HCT116 (cell line): ENCODE measurements around the gene CD19. TPM values are rescaled to one million over a fixed set of nuclear protein-coding genes. Genes with fewer than 3 reads are reported as not detected.
A peak's percentile ranks its signal among the peaks of the same experiment; 100 is the strongest.

Source experiments
- ATAC-seq: fragments of 200-7000 bp; cut with Tn5 transposase; 2 replicates; pipeline ENCODE4 v1.9.1; 2020; ENCODE audit warnings: mild to moderate bottlenecking, moderate library complexity
- BruUV-seq: library from RNA; stranded (reverse); fragments of 400-500 nt; replicated peaks from 2 replicates; lab custom pipeline; 2021; lab: Mats Ljungman, UMichigan
- CTCF ChIA-PET: fragments of 300-600 bp; sonication (Branson Sonifier 250); formaldehyde crosslinking; loops from one replicate; lab custom pipeline; 2021; ENCODE audit warnings: antibody characterized with exemption; lab: Charles Lee
- POLR2A ChIA-PET: fragments of 300-600, 350-600 bp; sonication (Branson Sonifier 250); formaldehyde crosslinking; loops from one replicate; lab custom pipeline; 2021; ENCODE audit warnings: antibody characterized with exemption; lab: Charles Lee
- RAD21 ChIA-PET, 2 experiments: fragments of 300-600 bp; sonication (Branson Sonifier 250); formaldehyde crosslinking; loops; one replicate each; lab custom pipeline; 2023; ENCODE audit warnings: low total read pairs in 2 of 2; ENCODE audit not compliant: uncharacterized antibody in 2 of 2, unreplicated experiment in 2 of 2, low non-redundant PET in 1 of 2; lab: Charles Lee
- DNase-seq: peaks from one replicate; pipeline ENCODE4 v3.0.0-alpha.2; 2010; ENCODE audit warnings: low read depth, low spot score
- H2AFZ ChIP-seq: fragments of 200-600 bp; shearing (Covaris generic), sonication (generic); 2 replicates; pipeline ENCODE4 v1.6.1; 2017; ENCODE audit warnings: low read depth, mixed run types, mixed read lengths, antibody characterized with exemption, low read length; ENCODE audit not compliant: poor library complexity, severe bottlenecking
- H3K27ac ChIP-seq: 2 replicates; pipeline ENCODE4 v1.5.1; 2012; ENCODE audit warnings: low read depth, low read length
- H3K27me3 ChIP-seq: fragments of 200-600 bp; sonication (generic); 2 replicates; pipeline ENCODE4 v1.6.1; 2016; ENCODE audit warnings: mixed run types, low read length, mixed read lengths; ENCODE audit not compliant: insufficient read depth
- H3K36me3 ChIP-seq, 2 experiments: fragments of 200-500 bp in 1 of 2; fragments of 200-600 bp in 1 of 2; sonication (Bioruptor generic) in 1 of 2; sonication (generic) in 1 of 2; 2 replicates each; pipeline versions ENCODE4 v1.5.1 to v1.6.1; 2014 to 2016; ENCODE audit warnings: low read length in 2 of 2, inconsistent platforms in 1 of 2, mixed read lengths in 1 of 2, mixed run types in 1 of 2; ENCODE audit not compliant: insufficient read depth in 2 of 2, control insufficient read depth in 1 of 2
- H3K4me1 ChIP-seq, 2 experiments: fragments of 200-600 bp in 1 of 2; sonication (generic) in 1 of 2; 2 replicates each; pipeline versions ENCODE4 v1.5.1 to v1.6.1; 2012 to 2017; ENCODE audit warnings: low read length in 2 of 2, inconsistent platforms in 1 of 2, mild to moderate bottlenecking in 1 of 2, mixed read lengths in 1 of 2, mixed run types in 1 of 2, moderate library complexity in 1 of 2; ENCODE audit not compliant: insufficient read depth in 2 of 2, control insufficient read depth in 1 of 2
- H3K4me2 ChIP-seq: fragments of 200-600 bp; sonication (generic); 2 replicates; pipeline ENCODE4 v1.6.1; 2017; ENCODE audit warnings: mixed run types, low read length, mixed read lengths
- H3K4me3 ChIP-seq, 2 experiments: fragments of 200-600 bp in 1 of 2; sonication (generic) in 1 of 2; replicated peaks in 1 of 2; 2 replicates each; pipeline ENCODE4 v1.5.1; 2011 to 2016; ENCODE audit warnings: low read length in 2 of 2, control low read depth in 1 of 2, low read depth in 1 of 2, mild to moderate bottlenecking in 1 of 2, mixed read lengths in 1 of 2, mixed run types in 1 of 2
- H3K79me2 ChIP-seq: fragments of 200-600 bp; sonication (generic); 2 replicates; pipeline ENCODE4 v1.6.1; 2017; ENCODE audit warnings: mild to moderate bottlenecking, mixed run types, low read length, moderate library complexity, mixed read lengths; ENCODE audit not compliant: insufficient read depth
- H3K9ac ChIP-seq: fragments of 200-600 bp; sonication (generic); 2 replicates; pipeline ENCODE4 v1.6.1; 2016; ENCODE audit warnings: low read length, mixed read lengths
- H3K9me2 ChIP-seq: fragments of 200-600 bp; sonication (generic), shearing (Covaris generic); 2 replicates; pipeline ENCODE4 v1.6.1; 2017; ENCODE audit warnings: mixed run types, mild to moderate bottlenecking, moderate library complexity; ENCODE audit not compliant: insufficient read depth
- H3K9me3 ChIP-seq, 2 experiments: fragments of 200-500 bp in 1 of 2; fragments of 200-600 bp in 1 of 2; sonication (Bioruptor generic) in 1 of 2; sonication (generic) in 1 of 2; 2 replicates each; pipeline ENCODE4 v1.6.1; 2014 to 2017; ENCODE audit warnings: low read length in 2 of 2, mixed read lengths in 2 of 2, inconsistent platforms in 1 of 2, low read depth in 1 of 2, mild to moderate bottlenecking in 1 of 2, mixed run types in 1 of 2, moderate library complexity in 1 of 2; ENCODE audit not compliant: control insufficient read depth in 1 of 2, insufficient read depth in 1 of 2
- H4K20me1 ChIP-seq: fragments of 200-600 bp; sonication (generic), shearing (Covaris generic); 2 replicates; pipeline ENCODE4 v1.6.1; 2017; ENCODE audit warnings: mixed run types, mild to moderate bottlenecking, moderate library complexity; ENCODE audit not compliant: insufficient read depth
- CBX3 ChIP-seq: IDR thresholded peaks from 2 replicates; pipeline ENCODE4 v1.6.1; 2012; ENCODE audit warnings: low read depth
- EZH2 ChIP-seq: fragments of 200-600 bp; sonication (generic); IDR thresholded peaks from 2 replicates; pipeline ENCODE4 v1.6.1; 2017; ENCODE audit warnings: antibody characterized with exemption, mixed run types
- FOSL1 ChIP-seq: IDR thresholded peaks from 2 replicates; pipeline ENCODE4 v1.6.1; 2012; ENCODE audit warnings: low read depth
- JUND ChIP-seq: IDR thresholded peaks from 2 replicates; pipeline ENCODE4 v1.6.1; 2012
- MAX ChIP-seq: IDR thresholded peaks from 2 replicates; pipeline ENCODE4 v1.6.1; 2012
- POLR2AphosphoS5 ChIP-seq: IDR thresholded peaks from 2 replicates; pipeline ENCODE4 v1.6.1; 2011; ENCODE audit warnings: mild to moderate bottlenecking, low read depth, low read length, moderate library complexity
- RAD21 ChIP-seq: IDR thresholded peaks from 2 replicates; pipeline ENCODE4 v1.6.1; 2012; ENCODE audit warnings: low read depth, mild to moderate bottlenecking
- TCF7L2 ChIP-seq: IDR thresholded peaks from 2 replicates; pipeline ENCODE4 v1.7.0; 2011; ENCODE audit warnings: borderline replicate concordance, inconsistent platforms; ENCODE audit not compliant: insufficient read depth, insufficient read length; ENCODE audit errors: extremely low read depth
- YY1 ChIP-seq: IDR thresholded peaks from 2 replicates; pipeline ENCODE4 v1.6.1; 2011; ENCODE audit warnings: low read length, low read depth, moderate library complexity, mild to moderate bottlenecking; ENCODE audit not compliant: insufficient replicate concordance; ENCODE audit errors: extremely low read depth
- ZFX ChIP-seq: fragments of 450-650 bp; IDR thresholded peaks from 2 replicates; pipeline ENCODE4 v1.6.1; 2017
- intact Hi-C: fragments of 100-400 bp; cut with micrococcal nuclease; formaldehyde crosslinking; loops from 2 replicates; pipeline ENCODE4 v1.10.0; 2022
- total RNA-seq: library from RNA; stranded (reverse); gene quantifications from one replicate; pipeline ENCODE4 v1.2.1, GENCODE V29; 2021; ENCODE audit not compliant: unreplicated experiment
- TF ChIP-seq, protein P1 (sequence below), 3 experiments: fragments of 200-600 bp in 1 of 3; sonication (generic) in 1 of 3; IDR thresholded peaks in 2 of 3; conservative IDR thresholded peaks in 1 of 3; 2 replicates each; pipeline ENCODE4 v1.5.1; 2012 to 2017; ENCODE audit warnings: low read depth in 2 of 3, low read length in 2 of 3, antibody characterized with exemption in 1 of 3, borderline replicate concordance in 1 of 3, control low read depth in 1 of 3, mild to moderate bottlenecking in 1 of 3, mixed read lengths in 1 of 3, mixed run types in 1 of 3, moderate library complexity in 1 of 3; ENCODE audit not compliant: insufficient read depth in 1 of 3

The CD19 gene
- total RNA-seq, 1 experiment from 2014 or later: 0.27 TPM

- Histone ChIP-seq H3K9ac (peak overlapping the region; percentile 82), H3K9me2 (no peaks in the 10 kb centered on the region), H3K27ac (peak overlapping the region; percentile 34; the same call in 1 of the 2 replicates), H4K20me1 (no peaks in the 10 kb centered on the region), H3K9me3 (no peaks in the 10 kb centered on the region), H3K79me2 (peaks cover 11% of the 10 kb centered on the region; the same call in 1 of the 2 replicates), H3K4me1 (peaks cover 6 to 18% of the 10 kb centered on the region in 2 experiments; a peak in 3 of 4 replicates), H2AFZ (no peak overlapping the region), H3K36me3 (no peaks in the 10 kb centered on the region), H3K27me3 (no peaks in the 10 kb centered on the region), H3K4me2 (peak overlapping the region; percentile 88), H3K4me3 (peak overlapping the region; percentile 97)
- RAD21 ChIA-PET: no interaction called here
- no TSS peak for BruUV-seq
- TF ChIP-seq ZFX: 0 out of 2 replicates have a peak, but pooled peaks have one; percentile 0
- TF ChIP-seq YY1: no peak
- DNase-seq: no peak
- ATAC-seq: peak; percentile 7; the same call in 1 of the 2 replicates
- CTCF ChIA-PET: no interaction called here
- intact Hi-C loops: loop anchor here (10.0 kb wide), 1 partner anchor 280 kb away; no protein-coding TSS in a partner anchor
- POLR2A ChIA-PET: no interaction called here
Measured at GRCh38 chr16:28975158-28975599, 43.4 kb downstream of the CD19 start.

GRCh38 chr16:28977703-28978662 lies 46.2 kb downstream of the CD19 start:
- BruUV-seq: no TSS peak
- Histone ChIP-seq H2AFZ (no peak overlapping the region), H3K4me3 (no peak overlapping the region), H4K20me1 (no peaks in the 10 kb centered on the region), H3K27me3 (no peaks in the 10 kb centered on the region), H3K9me3 (no peaks in the 10 kb centered on the region; a peak in 1 of 4 replicates), H3K4me1 (peaks cover 6 to 18% of the 10 kb centered on the region in 2 experiments; a peak in 3 of 4 replicates), H3K4me2 (no peak overlapping the region), H3K36me3 (peaks cover 0 to 15% of the 10 kb centered on the region in 2 experiments; a peak in 2 of 4 replicates), H3K27ac (no peak overlapping the region), H3K9me2 (no peaks in the 10 kb centered on the region), H3K9ac (no peak overlapping the region), H3K79me2 (peaks cover 11% of the 10 kb centered on the region; the same call in 1 of the 2 replicates)
- ChIA-PET POLR2A (interaction anchor here (0.5 to 1.2 kb wide), 2 partner anchors 28 to 333 kb away, joined by 3 read pairs; partner anchors contain the start of gene NFATC2IP), CTCF (interaction anchor here (0.9 to 1.1 kb wide), 4 partner anchors 11 to 33 kb away, joined by 3 to 4 read pairs (median 4); partner anchors contain the start of gene NFATC2IP), RAD21 (no interaction called here)
- intact Hi-C loops: loop anchor here (10.0 kb wide), 1 partner anchor 277 kb away; no protein-coding TSS in a partner anchor
- DNase-seq: no peak
- peak; percentile 28; the same call in 1 of the 2 replicates for ATAC-seq
- TF ChIP-seq TCF7L2 (no peak), CBX3 (no peak), MAX (no peak), FOSL1 (no peak), JUND (no peak), RAD21 (peak; percentile 62), POLR2AphosphoS5 (no peak), EZH2 (no peak)
- TF ChIP-seq, protein P1, sequence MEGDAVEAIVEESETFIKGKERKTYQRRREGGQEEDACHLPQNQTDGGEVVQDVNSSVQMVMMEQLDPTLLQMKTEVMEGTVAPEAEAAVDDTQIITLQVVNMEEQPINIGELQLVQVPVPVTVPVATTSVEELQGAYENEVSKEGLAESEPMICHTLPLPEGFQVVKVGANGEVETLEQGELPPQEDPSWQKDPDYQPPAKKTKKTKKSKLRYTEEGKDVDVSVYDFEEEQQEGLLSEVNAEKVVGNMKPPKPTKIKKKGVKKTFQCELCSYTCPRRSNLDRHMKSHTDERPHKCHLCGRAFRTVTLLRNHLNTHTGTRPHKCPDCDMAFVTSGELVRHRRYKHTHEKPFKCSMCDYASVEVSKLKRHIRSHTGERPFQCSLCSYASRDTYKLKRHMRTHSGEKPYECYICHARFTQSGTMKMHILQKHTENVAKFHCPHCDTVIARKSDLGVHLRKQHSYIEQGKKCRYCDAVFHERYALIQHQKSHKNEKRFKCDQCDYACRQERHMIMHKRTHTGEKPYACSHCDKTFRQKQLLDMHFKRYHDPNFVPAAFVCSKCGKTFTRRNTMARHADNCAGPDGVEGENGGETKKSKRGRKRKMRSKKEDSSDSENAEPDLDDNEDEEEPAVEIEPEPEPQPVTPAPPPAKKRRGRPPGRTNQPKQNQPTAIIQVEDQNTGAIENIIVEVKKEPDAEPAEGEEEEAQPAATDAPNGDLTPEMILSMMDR (IDR thresholded peaks at IDR 0.05 in 2 of 3, conservative IDR thresholded peaks at IDR 0.05 in 1 of 3; ENCODE audit: borderline replicate concordance in 1 of 3, insufficient read depth in 1 of 3, low read depth in 2 of 3, low read length in 2 of 3): peak; percentile 36 to 89 (median 79); a peak in 4 of 6 replicates
